T-helper 2 cell treated with Interferon-gamma antibody and Interleukin-4, amounts not matched to agents 100 ng/mL and 5 ng/mL, for 36 hours (primary cell): Measurements from ENCODE around the gene ZCWPW2. TPM values are rescaled to one million over a fixed set of nuclear protein-coding genes. Genes with fewer than 3 reads are reported as not detected.

ENCODE experiments used
- intact Hi-C: fragments of 100-400 bp; cut with micrococcal nuclease; formaldehyde crosslinking; loops from one replicate; pipeline ENCODE4 v1.15.1; 2023
- total RNA-seq: library from RNA; stranded (reverse); gene quantifications from 2 replicates; pipeline ENCODE4 v1.2.3, GENCODE V29; 2022

Gene ZCWPW2
- total RNA-seq, 1 donor from 2014 or later, result 0.18 TPM

- intact Hi-C loops, result no loop called here
Observed at GRCh38 chr3:28569357-28569756, 220.8 kb downstream of the ZCWPW2 start.

- intact Hi-C loops, result no loop called here
Observed at GRCh38 chr3:28574036-28574435, 225.5 kb downstream of the ZCWPW2 start.

- intact Hi-C loops, result no loop called here
Observed at GRCh38 chr3:28575100-28575745, 226.7 kb downstream of the ZCWPW2 start.

Other genes starting within 250 kb of the ZCWPW2 start
- 17.5 and 20.2 TPM in 2 replicates for gene CMC1, start 107.1 kb upstream of the ZCWPW2 start, total RNA-seq
- 47.2 and 52.1 TPM in 2 replicates for gene AZI2, start 103 bp downstream of the ZCWPW2 start, total RNA-seq